GM19099 (cell line): ENCODE results near the gene TRIM36.

Source experiments
- POLR2A ChIP-seq: IDR thresholded peaks from 3 replicates; pipeline ENCODE4 v1.6.1; 2011; ENCODE audit warnings: low read depth; ENCODE audit not compliant: insufficient read length; ENCODE audit errors: extremely low read depth

The TRIM36 gene

GRCh38 chr5:115169487-115170133 is at the start of gene TRIM36:
TRIM36 (minus strand) TSS chr5:115169908; CDS start chr5:115169634, 274 bp downstream.
- peak; percentile 30 for TF ChIP-seq POLR2A

- TF ChIP-seq POLR2A, result no peak
These were observed 44.8 kb upstream of the TRIM36 start for GRCh38 chr5:115214541-115214940.

- no peak for TF ChIP-seq POLR2A
These were observed 39.6 kb upstream of the TRIM36 start for GRCh38 chr5:115209279-115209678.

- TF ChIP-seq POLR2A, result no peak
These were observed 33.2 kb upstream of the TRIM36 start for GRCh38 chr5:115202952-115203351.

- no peak for TF ChIP-seq POLR2A
These were observed 26.5 kb upstream of the TRIM36 start for GRCh38 chr5:115196161-115196560.

GRCh38 chr5:115194676-115195075 is 25.0 kb upstream of the TRIM36 start:
- TF ChIP-seq POLR2A, result no peak

GRCh38 chr5:115193295-115193694 is 23.6 kb upstream of the TRIM36 start:
- no peak for TF ChIP-seq POLR2A

- TF ChIP-seq POLR2A, result no peak
These were observed 22.4 kb upstream of the TRIM36 start for GRCh38 chr5:115192098-115192497.

- no peak for TF ChIP-seq POLR2A
These were observed 21.8 kb upstream of the TRIM36 start for GRCh38 chr5:115191474-115192031.

GRCh38 chr5:115190388-115190787 is 20.7 kb upstream of the TRIM36 start:
- no peak for TF ChIP-seq POLR2A

GRCh38 chr5:115189866-115190265 is 20.2 kb upstream of the TRIM36 start:
- TF ChIP-seq POLR2A, result no peak

- TF ChIP-seq POLR2A, result no peak
These were observed 17.1 kb upstream of the TRIM36 start for GRCh38 chr5:115186794-115187193.

GRCh38 chr5:115184770-115185169 is 15.1 kb upstream of the TRIM36 start:
- no peak for TF ChIP-seq POLR2A

GRCh38 chr5:115181757-115182156 is 12.0 kb upstream of the TRIM36 start:
- TF ChIP-seq POLR2A, result no peak

- TF ChIP-seq POLR2A, result no peak
These were observed 10.5 kb upstream of the TRIM36 start for GRCh38 chr5:115180165-115180709.

- no peak for TF ChIP-seq POLR2A
These were observed 9.9 kb upstream of the TRIM36 start for GRCh38 chr5:115179394-115180164.

- no peak for TF ChIP-seq POLR2A
These were observed 9.3 kb upstream of the TRIM36 start for GRCh38 chr5:115179030-115179393.
